ENCODE measurements around the gene TTI1. TPM values are rescaled to one million over a fixed set of nuclear protein-coding genes. Genes with fewer than 3 reads are reported as not detected.

TTI1 gene
- total and polyA plus RNA-seq, 9 of the 15 experiments (the other 6 are each of a cell fraction or from before 2014, with no cell fraction given), result 9.8 to 55.1 (median 39.4) TPM

DNA sequence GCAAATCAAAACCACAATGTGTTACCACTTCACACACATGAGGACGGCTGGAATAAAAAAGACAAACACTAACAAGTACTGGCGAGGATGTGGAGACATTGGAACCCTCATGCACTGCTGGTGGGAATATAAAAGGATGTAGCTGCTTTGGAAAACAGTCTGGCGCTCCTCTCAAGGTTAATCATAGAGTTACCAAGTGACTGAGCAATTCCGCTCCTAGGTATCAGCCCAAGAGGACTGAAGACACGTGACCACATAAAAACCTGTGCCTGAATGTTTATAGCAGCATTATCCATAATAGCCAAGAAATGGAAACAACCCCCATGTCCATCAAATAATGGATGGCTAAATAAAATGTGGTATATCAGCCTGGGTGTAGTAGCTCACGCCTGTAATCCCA is 85.3 kb downstream of the TTI1 start:
- POLR2A ChIA-PET, result no interaction called here
- no peaks in the 10 kb centered on the region for H3K36me3 ChIP-seq (ENCODE audit: control insufficient read depth, insufficient read depth, low read length)
- no peak for ATAC-seq
- no TSS peak for BruUV-seq (replicated peaks)
- H4K20me1 ChIP-seq (replicated peaks; ENCODE audit: control insufficient read depth, insufficient read depth, low read length), result no peaks in the 10 kb centered on the region
- no peaks in the 10 kb centered on the region for H3K9me1 ChIP-seq (ENCODE audit: control insufficient read depth, insufficient read depth, low read length)
- no peak overlapping the region for H3K27ac ChIP-seq (ENCODE audit: extremely low read depth, low read depth, low read length)
- no peaks in the 10 kb centered on the region for H3K79me2 ChIP-seq (ENCODE audit: control insufficient read depth, insufficient read depth, low read length)
- no peak overlapping the region for H3K9ac ChIP-seq (ENCODE audit: insufficient read depth in 1 of 2, low read depth in 2 of 2, low read length in 2 of 2)
- TF ChIP-seq PRMT5 (CRISPR knock-in tag; IDR thresholded peaks at IDR 0.05) (no peak), NFE2L1 (tag; IDR thresholded peaks at IDR 0.05; ENCODE audit: borderline replicate concordance, low read depth) (no peak), ZEB2 (IDR thresholded peaks at IDR 0.05) (no peak), MED1 (CRISPR knock-in tag; IDR thresholded peaks at IDR 0.05; ENCODE audit: borderline replicate concordance) (no peak), MYC (IDR thresholded peaks at IDR 0.05; ENCODE audit: low read depth, low read length) (no peak), MYC (CRISPR knock-in tag; IDR thresholded peaks at IDR 0.05; ENCODE audit: borderline replicate concordance, low read depth) (no peak), SIN3B (IDR thresholded peaks at IDR 0.05; ENCODE audit: low read depth) (no peak), MTA1 (IDR thresholded peaks at IDR 0.05; ENCODE audit: borderline replicate concordance) (no peak), SNRNP70 (optimal IDR thresholded peaks at IDR 0.05; ENCODE audit: low read depth, low read length) (no peak), GTF2A2 (tag; IDR thresholded peaks at IDR 0.05) (no peak)
- TF ChIP-seq, protein P1, sequence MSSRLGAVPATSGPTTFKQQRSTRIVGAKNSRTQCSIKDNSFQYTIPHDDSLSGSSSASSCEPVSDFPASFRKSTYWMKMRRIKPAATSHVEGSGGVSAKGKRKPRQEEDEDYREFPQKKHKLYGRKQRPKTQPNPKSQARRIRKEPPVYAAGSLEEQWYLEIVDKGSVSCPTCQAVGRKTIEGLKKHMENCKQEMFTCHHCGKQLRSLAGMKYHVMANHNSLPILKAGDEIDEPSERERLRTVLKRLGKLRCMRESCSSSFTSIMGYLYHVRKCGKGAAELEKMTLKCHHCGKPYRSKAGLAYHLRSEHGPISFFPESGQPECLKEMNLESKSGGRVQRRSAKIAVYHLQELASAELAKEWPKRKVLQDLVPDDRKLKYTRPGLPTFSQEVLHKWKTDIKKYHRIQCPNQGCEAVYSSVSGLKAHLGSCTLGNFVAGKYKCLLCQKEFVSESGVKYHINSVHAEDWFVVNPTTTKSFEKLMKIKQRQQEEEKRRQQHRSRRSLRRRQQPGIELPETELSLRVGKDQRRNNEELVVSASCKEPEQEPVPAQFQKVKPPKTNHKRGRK (tag; IDR thresholded peaks at IDR 0.05), result no peak
- TF ChIP-seq, protein P2, sequence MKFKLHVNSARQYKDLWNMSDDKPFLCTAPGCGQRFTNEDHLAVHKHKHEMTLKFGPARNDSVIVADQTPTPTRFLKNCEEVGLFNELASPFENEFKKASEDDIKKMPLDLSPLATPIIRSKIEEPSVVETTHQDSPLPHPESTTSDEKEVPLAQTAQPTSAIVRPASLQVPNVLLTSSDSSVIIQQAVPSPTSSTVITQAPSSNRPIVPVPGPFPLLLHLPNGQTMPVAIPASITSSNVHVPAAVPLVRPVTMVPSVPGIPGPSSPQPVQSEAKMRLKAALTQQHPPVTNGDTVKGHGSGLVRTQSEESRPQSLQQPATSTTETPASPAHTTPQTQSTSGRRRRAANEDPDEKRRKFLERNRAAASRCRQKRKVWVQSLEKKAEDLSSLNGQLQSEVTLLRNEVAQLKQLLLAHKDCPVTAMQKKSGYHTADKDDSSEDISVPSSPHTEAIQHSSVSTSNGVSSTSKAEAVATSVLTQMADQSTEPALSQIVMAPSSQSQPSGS (CRISPR knock-in tag; IDR thresholded peaks at IDR 0.05), result no peak
- TF ChIP-seq, protein P3, sequence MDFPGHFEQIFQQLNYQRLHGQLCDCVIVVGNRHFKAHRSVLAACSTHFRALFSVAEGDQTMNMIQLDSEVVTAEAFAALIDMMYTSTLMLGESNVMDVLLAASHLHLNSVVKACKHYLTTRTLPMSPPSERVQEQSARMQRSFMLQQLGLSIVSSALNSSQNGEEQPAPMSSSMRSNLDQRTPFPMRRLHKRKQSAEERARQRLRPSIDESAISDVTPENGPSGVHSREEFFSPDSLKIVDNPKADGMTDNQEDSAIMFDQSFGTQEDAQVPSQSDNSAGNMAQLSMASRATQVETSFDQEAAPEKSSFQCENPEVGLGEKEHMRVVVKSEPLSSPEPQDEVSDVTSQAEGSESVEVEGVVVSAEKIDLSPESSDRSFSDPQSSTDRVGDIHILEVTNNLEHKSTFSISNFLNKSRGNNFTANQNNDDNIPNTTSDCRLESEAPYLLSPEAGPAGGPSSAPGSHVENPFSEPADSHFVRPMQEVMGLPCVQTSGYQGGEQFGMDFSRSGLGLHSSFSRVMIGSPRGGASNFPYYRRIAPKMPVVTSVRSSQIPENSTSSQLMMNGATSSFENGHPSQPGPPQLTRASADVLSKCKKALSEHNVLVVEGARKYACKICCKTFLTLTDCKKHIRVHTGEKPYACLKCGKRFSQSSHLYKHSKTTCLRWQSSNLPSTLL (IDR thresholded peaks at IDR 0.05), result no peak
- TF ChIP-seq, protein P4, sequence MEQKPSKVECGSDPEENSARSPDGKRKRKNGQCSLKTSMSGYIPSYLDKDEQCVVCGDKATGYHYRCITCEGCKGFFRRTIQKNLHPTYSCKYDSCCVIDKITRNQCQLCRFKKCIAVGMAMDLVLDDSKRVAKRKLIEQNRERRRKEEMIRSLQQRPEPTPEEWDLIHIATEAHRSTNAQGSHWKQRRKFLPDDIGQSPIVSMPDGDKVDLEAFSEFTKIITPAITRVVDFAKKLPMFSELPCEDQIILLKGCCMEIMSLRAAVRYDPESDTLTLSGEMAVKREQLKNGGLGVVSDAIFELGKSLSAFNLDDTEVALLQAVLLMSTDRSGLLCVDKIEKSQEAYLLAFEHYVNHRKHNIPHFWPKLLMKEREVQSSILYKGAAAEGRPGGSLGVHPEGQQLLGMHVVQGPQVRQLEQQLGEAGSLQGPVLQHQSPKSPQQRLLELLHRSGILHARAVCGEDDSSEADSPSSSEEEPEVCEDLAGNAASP (IDR thresholded peaks at IDR 0.05), result no peak
- H3K4me3 ChIP-seq, result no peak overlapping the region
- H2AFZ ChIP-seq (ENCODE audit: low read depth, low read length), result no peak overlapping the region
- H3K4me2 ChIP-seq (ENCODE audit: insufficient read depth, low read length), result no peak overlapping the region
- H3K27me3 ChIP-seq (ENCODE audit: control insufficient read depth in 2 of 2, insufficient read depth in 2 of 2, low read length in 2 of 2), result peaks cover 15 to 54% of the 10 kb centered on the region in 2 experiments
- under 1% methylated on average over 6 of the region's 6 CpGs for WGBS (ENCODE audit: insufficient coverage, low coverage, missing lambda C conversion rate)
- CTCF ChIA-PET (ENCODE audit: low intra/inter-chr PET ratio), result no interaction called here
- 0 out of 2 replicates have a peak, but pooled peaks cover 2% of the 10 kb centered on the region for H3K9me3 ChIP-seq (replicated peaks; ENCODE audit: control insufficient read depth, insufficient read depth, low read depth, low read length)
- in situ Hi-C loops (cut with MboI), result no loop called here
- no peak for FAIRE-seq
- intact Hi-C loops (cut with micrococcal nuclease), result no loop called here
- DNase-seq (ENCODE audit: extremely low read depth in 1 of 4, low spot score in 3 of 4), result no peak
- H3K4me1 ChIP-seq (replicated peaks in 1 of 2; ENCODE audit: control insufficient read depth in 2 of 2, insufficient read depth in 2 of 2, low read length in 2 of 2), result peaks cover 0 to 8% of the 10 kb centered on the region in 2 experiments; a peak in 2 of 5 replicates
